ENCODE measurements around the gene COL25A1.
"Not testable (repeated sequence)": the region's sequence is repeated elsewhere in the genome, so short reads cannot be mapped to it uniquely, and the experiment has no call there.

The COL25A1 gene

DNA sequence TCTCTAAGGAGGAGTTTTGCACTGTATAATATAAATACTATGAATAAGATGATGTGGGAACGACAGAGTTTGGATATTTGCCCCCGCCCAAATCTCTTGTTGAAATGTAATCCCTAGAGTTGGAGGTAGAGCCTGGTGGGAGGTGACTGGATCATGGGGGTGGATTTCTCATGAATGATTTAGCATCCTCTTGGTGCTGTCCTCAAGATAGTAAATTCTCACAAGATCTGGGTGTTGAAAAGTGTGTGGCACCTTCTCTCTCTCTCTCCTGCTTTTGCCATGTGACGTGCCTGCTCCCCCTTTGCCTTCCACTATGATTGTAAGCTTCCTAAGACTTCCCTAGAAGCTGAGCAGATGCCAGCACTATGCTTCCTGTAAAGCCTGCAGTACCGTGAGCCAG lies 298.0 kb downstream of the COL25A1 start:
- no peak for DNase-seq

GRCh38 chr4:109003964-109004363 lies 298.5 kb downstream of the COL25A1 start:
- no peak for DNase-seq

GRCh38 chr4:108991551-108992328 lies 310.7 kb downstream of the COL25A1 start:
- DNase-seq, result no peak

DNA sequence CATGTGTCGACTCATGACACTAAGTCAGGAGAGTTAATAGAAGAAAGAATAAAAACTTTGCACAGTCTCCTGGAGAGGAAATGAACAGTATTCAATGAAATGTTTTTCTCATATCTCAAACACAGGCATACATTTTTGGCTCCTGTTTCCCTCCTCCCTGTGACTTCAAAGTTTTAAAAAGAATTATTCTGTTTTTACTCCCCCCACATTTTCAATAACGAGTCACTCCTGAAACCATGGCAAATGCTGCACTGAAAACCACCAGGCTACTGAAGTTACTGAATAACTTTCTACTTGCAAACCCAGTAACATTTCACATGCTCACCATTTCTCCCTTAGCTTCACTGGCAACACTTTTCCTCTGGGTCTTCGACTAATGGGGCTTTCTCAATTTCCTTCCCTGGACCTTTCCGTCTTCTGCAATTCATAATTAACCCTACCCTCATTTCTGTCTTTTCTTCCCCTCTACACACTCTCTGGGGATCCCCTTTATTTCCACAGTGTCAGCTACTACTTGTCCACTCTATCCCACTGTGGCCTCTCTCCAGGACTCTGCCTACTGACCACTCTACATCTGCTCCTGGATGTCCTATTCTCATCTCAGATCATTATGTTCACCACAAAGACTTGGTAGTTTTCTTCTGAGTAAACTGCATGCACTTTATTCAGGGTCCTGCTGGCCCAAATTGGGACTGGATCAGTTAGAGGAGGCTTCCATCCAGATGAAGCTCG lies 313.8 kb downstream of the COL25A1 start:
- DNase-seq, result no peak

DNA sequence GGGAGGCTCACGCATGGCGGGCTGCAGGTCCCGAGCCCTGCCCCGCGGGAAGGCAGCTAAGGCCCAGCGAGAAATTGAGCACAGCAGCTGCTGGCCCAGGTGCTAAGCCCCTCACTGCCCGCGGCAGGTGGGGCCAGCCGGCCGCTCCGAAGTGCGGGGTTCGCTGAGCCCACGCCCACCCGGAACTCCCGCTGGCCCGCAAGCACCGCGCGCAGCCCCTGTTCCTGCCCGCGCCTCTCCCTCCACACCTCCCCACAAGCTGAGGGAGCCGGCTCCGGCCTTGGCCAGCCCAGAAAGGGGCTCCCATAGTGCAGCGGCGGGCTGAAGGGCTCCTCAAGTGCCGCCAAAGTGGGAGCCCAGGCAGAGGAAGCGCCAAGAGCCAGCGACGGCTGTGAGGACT lies 318.0 kb downstream of the COL25A1 start:
- DNase-seq, result not testable (repeated sequence)

DNA sequence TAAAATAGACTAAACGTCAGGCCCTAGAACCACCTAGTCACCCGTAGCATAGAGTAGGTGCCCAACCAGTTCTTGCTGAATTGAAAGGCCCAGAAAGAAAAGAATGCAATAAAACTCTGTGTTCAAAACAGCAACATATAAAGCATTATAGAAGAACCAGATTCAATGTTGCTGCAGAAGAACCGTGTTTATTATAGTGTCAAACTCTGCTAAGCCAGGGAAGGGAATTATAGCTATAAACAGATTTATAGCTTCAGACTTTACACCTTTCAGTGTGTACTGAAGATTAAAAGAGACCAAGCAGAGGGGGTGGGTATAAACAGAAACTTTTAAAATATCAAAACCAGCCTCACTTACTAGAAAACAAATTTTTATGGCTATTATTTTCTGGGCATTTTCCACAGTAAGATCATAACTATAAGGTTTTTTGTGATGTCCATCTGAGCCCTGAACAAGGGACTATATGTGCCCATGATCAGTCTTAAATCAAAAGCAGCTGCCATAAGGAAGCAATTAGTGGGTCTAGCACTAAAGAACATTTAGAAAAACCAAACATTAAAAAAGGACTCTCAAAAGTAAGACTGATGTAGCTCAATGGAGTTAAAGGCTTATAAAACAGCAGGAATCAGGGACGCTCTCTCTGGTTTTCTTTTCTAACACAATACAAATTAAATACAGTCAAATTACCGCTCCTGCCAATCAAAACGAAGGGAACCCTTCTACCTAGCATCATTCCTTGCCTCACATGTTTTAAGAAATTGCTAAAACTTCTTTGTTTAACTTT lies 319.9 kb downstream of the COL25A1 start:
- no peak for DNase-seq

- DNase-seq, result no peak
These were observed 321.8 kb downstream of the COL25A1 start for GRCh38 chr4:108980455-108981239.

DNA sequence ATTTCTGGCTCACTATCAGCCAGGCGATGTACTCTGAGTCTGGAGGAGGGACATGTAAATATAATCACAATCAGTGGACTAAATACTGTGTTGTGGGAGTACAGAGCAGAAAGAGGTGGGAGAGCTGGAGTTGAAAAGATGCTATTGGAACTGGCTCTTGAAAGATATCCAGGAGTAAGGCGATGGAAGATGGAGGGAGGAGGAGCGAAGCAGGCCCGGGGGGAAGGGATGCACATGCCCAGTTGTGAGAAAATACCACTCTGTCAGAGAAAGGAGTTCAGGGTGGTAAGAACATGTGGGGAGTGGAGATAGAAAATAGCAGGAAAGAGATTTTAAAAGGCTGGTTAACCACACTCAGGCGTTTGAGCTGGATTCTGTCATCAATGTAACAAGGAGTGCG lies 322.7 kb downstream of the COL25A1 start:
- DNase-seq, result no peak

GRCh38 chr4:108978066-108978465 lies 324.4 kb downstream of the COL25A1 start:
- no peak for DNase-seq

- DNase-seq, result no peak
These were observed 329.7 kb downstream of the COL25A1 start for GRCh38 chr4:108972613-108973283.

- DNase-seq, result no peak
These were observed 331.0 kb downstream of the COL25A1 start for GRCh38 chr4:108971473-108971872.

GRCh38 chr4:108965472-108966076 lies 336.9 kb downstream of the COL25A1 start:
- DNase-seq, result no peak

DNA sequence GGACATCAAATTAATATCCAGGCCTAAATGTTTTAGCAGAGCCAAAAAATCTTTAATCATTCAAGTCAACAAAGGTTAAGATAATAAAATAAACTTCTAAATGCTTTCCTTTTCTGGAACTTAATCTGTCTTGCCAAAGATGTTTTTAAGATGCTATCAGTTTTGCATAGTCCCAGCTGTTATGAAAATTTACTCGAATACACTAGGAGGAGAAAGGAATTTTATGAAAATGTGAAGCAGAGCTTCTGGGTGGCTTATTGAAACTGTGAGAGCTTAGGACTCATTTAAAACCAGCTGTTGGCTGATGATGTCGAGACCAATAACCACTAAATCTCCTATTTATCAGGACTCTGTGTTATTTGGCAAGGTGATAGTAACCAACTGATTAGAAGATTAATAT lies 337.4 kb downstream of the COL25A1 start:
- DNase-seq, result no peak

DNA sequence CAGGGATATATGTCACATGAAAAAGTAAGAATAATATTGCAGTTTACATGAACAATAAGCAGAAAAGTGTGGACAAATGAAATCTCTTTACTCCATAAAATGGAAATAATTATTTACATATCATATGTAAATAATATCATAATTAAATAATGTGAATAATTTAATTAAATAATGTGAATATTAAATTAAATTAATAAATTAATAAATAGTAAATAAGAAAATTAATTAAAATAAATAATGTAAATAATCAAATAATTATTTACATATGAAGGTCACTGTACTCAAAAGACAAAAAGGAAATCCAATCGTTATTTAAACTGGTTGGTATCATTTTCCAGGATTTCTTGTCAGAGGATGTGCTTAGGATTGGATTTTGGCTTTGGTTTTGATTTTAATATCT lies 338.5 kb downstream of the COL25A1 start:
- no peak for DNase-seq

DNA sequence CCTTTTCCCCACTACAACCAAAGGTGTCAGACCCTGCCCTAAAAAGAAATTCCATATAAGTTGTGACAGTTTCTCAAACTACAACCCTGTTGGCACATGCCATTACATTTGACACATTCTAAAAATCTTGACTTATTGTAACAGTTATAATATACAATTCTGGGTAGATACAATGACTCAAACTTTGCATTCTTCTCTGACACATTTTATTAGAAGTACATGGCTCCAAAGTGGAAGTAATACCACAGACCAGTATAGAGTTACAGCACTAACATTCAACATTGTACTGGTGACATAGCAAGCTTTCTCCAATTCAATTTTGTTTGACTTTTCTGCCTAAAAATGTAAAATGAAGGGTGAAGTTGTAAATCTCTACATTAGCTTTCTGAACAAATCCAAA lies 343.0 kb downstream of the COL25A1 start:
- no peak for DNase-seq

DNA sequence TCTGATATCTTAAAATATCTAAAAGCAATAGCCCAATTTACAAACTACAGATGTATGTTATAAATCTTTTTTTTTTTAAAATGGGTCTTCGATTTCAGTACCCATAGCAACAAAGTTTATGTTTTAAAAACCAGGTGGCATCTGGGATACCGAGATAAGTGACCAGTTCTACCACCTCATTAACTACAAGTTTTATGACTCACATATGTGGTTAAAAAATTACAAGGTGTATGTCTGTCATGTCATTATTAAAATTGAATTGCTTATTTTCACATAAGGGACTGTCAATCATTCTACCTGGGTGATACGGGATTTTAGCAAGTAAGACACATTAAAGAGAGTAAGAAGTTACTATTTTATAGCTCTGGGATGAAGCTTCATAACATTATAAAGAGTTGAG lies 347.6 kb downstream of the COL25A1 start:
- DNase-seq, result no peak

DNA sequence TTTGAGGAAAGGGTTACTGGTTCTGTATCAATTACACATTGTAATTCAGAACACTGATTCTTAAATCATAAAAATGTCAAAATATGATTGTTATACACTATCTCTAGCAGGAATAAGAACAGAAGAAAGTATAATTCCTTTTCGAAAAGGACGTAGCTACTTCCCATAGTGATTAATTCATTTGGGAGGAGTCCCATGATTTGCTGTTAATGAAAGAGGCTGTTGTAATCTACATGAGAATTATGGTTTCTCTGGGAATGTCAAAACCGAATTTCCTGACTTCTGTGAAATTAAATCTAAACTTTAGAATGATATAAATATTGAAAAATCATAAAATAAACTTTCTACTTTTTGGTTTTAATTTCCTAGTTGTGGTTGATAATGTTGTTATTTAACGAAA lies 348.5 kb downstream of the COL25A1 start:
- DNase-seq, result no peak

DNA sequence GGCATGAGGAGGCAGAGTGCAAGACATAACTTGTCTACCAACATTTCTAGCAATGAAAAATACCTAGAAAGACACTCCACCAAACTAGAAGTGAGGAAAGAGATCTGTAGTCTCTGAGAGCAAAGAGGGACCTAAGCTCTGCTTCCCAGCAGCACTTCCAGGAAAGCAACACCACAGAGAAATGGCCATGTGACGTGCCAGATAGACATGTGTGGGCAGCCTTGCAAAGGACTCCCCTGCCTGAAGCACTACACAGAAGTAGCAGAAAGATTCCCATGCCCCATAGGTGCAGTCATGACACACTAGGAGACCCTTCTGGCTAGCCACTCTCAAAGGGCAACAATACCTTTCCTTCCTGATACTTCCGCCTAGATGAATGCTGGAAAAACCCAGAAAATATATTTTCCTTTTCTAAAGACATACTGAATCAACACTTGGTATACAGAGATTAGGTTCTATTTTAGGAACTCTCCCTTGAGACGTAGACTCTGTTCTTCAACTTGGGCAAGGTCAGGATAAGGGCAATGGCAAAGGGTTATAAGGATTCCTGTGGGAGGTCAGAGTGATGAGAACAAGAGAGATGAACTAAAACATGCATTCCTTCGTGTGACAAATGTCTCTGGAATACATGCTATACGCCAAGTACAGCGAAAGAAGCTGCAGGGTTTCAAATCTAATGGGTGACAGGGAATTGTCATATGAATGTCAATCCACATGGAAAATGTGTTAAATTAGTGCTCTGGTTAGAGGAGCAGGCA lies 352.1 kb downstream of the COL25A1 start:
- no peak for DNase-seq

DNA sequence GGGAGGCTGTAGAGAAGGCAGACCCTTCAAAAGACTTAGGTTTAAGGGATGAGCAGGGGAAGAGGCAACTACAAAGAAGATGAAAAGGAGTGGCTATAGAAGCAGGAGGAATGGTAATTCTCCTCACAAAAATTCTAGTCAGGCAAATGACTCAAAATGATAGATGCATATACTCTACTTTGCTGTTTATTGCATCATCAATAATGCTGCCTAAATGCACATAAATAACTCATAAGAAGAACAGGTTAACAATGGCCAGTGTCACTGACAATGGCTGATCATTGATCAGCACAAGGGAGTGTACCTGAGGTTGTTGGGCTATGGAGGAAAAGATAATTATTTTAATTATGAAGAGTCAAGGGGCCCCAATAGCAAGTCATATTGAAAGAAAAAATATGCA lies 354.9 kb downstream of the COL25A1 start:
- no peak for DNase-seq

DNA sequence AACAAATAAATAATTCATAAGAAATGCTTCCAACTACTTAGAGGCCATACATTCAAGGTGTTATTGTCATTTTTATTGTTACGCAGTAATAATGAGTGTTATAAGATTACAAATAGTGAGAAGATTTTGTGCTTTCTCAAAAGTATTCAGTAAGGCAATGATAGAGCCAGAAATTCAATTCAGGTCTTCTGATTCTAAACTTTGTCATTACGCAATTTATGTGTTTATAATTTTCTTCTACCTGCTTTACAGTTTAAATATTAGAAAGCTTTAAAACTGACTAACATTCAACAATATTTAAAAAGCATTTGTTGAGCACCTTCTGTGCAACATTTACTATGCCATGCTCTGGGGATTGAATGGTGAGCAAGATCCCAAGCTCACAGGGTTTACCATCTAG lies 356.2 kb downstream of the COL25A1 start:
- no peak for DNase-seq

DNA sequence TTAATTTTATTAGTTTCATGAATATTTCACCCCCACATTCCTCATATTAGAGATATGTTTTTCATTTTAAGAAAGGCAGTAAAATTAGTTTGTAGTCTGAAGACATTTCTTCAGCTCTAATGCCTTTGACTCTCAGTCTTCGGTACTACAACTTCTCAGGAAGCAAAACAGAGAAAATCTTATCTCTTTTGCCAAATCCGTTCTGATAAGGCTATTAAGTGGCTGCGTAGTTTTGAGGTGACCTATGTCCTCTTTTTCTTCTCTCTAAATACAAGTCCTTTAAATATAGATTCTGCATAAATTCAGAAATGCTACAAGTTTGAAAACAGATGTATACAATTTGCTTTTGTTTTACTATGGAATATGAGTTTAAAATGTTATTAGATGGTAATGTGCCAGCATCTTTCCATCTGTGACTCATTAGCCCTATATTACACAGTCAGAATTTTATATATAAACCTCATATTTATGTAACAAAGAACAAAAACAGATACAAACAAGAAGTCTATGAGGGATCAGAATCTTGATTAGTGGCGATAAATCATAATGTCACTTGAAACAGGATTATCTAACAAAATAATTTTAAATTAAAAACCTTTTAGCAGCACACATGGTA lies 358.4 kb downstream of the COL25A1 start:
- DNase-seq, result no peak

All from NCI-H2029 (cell line).